Transverse colon (tissue), 4 donors: ENCODE results near the gene DCHS2.

Source experiments
- EP300 ChIP-seq: sonication (generic); formaldehyde crosslinking; IDR thresholded peaks from one replicate; pipeline ENCODE4 v1.6.1; 2017; ENCODE audit warnings: antibody characterized with exemption, low read depth
- POLR2A ChIP-seq: fragments of 450-650 bp; IDR thresholded peaks from one replicate; pipeline ENCODE4 v1.6.1; 2016; ENCODE audit warnings: antibody characterized with exemption, mild to moderate bottlenecking, moderate library complexity
- POLR2AphosphoS5 ChIP-seq, 3 donors: sonication (generic); formaldehyde crosslinking; IDR thresholded peaks; one replicate each; pipeline ENCODE4 v1.6.1; 2016; ENCODE audit warnings: antibody characterized with exemption in 3 of 3
- TF ChIP-seq, protein P1 (sequence below), 5 experiments: fragments of 200-600 bp in 3 of 5; fragments of 450-650 bp in 2 of 5; sonication (generic) in 3 of 5; IDR thresholded peaks; 1 replicate in 2 of 5; 2 replicates in 3 of 5; pipeline ENCODE4 v1.5.1; 2016 to 2017; ENCODE audit warnings: antibody characterized with exemption in 5 of 5, inconsistent platforms in 3 of 5, mild to moderate bottlenecking in 2 of 5, moderate library complexity in 1 of 5

- TF ChIP-seq, protein P1, sequence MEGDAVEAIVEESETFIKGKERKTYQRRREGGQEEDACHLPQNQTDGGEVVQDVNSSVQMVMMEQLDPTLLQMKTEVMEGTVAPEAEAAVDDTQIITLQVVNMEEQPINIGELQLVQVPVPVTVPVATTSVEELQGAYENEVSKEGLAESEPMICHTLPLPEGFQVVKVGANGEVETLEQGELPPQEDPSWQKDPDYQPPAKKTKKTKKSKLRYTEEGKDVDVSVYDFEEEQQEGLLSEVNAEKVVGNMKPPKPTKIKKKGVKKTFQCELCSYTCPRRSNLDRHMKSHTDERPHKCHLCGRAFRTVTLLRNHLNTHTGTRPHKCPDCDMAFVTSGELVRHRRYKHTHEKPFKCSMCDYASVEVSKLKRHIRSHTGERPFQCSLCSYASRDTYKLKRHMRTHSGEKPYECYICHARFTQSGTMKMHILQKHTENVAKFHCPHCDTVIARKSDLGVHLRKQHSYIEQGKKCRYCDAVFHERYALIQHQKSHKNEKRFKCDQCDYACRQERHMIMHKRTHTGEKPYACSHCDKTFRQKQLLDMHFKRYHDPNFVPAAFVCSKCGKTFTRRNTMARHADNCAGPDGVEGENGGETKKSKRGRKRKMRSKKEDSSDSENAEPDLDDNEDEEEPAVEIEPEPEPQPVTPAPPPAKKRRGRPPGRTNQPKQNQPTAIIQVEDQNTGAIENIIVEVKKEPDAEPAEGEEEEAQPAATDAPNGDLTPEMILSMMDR (IDR thresholded peaks at IDR 0.05): no peak
- TF ChIP-seq POLR2AphosphoS5 (IDR thresholded peaks at IDR 0.05) (no peak), POLR2A (no peak), EP300 (no peak)
These were observed 123.5 kb downstream of the DCHS2 start for GRCh38 chr4:154368060-154368459.
